Trophoblast cell (in vitro differentiated cells and primary cell): Measurements from ENCODE around the gene SLC1A3.
"Not testable (repeated sequence)": the region's sequence is repeated elsewhere in the genome, so short reads cannot be mapped to it uniquely, and the experiment has no call there.

ENCODE experiments used
- DNase-seq, 2 donors: peaks; one replicate each; pipeline ENCODE4 v3.0.0-alpha.2; 2016
- H2AFZ ChIP-seq: 2 replicates; pipeline ENCODE4 v1.6.1; 2013; ENCODE audit warnings: low read length, moderate library complexity, mild to moderate bottlenecking; ENCODE audit not compliant: insufficient read depth, poor library complexity
- H2AK5ac ChIP-seq: 2 replicates; pipeline ENCODE4 v1.6.1; 2013; ENCODE audit warnings: mild to moderate bottlenecking, low read length
- H2BK120ac ChIP-seq: 2 replicates; pipeline ENCODE4 v1.6.1; 2013; ENCODE audit warnings: low read length, mild to moderate bottlenecking, moderate library complexity; ENCODE audit not compliant: insufficient read depth, poor library complexity
- H2BK12ac ChIP-seq: 2 replicates; pipeline ENCODE4 v1.6.1; 2013; ENCODE audit warnings: mild to moderate bottlenecking, low read length, moderate library complexity
- H2BK5ac ChIP-seq: 2 replicates; pipeline ENCODE4 v1.6.1; 2013; ENCODE audit warnings: low read length, low read depth, moderate library complexity, mild to moderate bottlenecking; ENCODE audit not compliant: poor library complexity
- H3K14ac ChIP-seq: 2 replicates; pipeline ENCODE4 v1.6.1; 2013; ENCODE audit warnings: mild to moderate bottlenecking, low read length
- H3K18ac ChIP-seq: 2 replicates; pipeline ENCODE4 v1.6.1; 2013; ENCODE audit warnings: mild to moderate bottlenecking, low read length
- H3K23ac ChIP-seq: 2 replicates; pipeline ENCODE4 v1.6.1; 2013; ENCODE audit warnings: low read length
- H3K27ac ChIP-seq: 2 replicates; pipeline ENCODE4 v1.5.1; 2013; ENCODE audit warnings: low read depth, mild to moderate bottlenecking, inconsistent platforms, low read length, moderate library complexity
- H3K27me3 ChIP-seq: 2 replicates; pipeline ENCODE4 v1.6.1; 2013; ENCODE audit warnings: inconsistent platforms, mild to moderate bottlenecking, low read length, moderate library complexity; ENCODE audit not compliant: insufficient read depth
- H3K36me3 ChIP-seq, 2 experiments: 1 replicate in 1 of 2; 2 replicates in 1 of 2; pipeline ENCODE4 v1.6.1; 2013; ENCODE audit warnings: low read length in 2 of 2, mild to moderate bottlenecking in 2 of 2, moderate library complexity in 1 of 2; ENCODE audit not compliant: insufficient read depth in 2 of 2, control insufficient read depth in 1 of 2
- H3K4ac ChIP-seq: 2 replicates; pipeline ENCODE4 v1.6.1; 2013; ENCODE audit warnings: low read depth, mild to moderate bottlenecking, low read length, moderate library complexity
- H3K4me1 ChIP-seq, 2 experiments: 1 replicate in 1 of 2; 2 replicates in 1 of 2; pipeline ENCODE4 v1.6.1; 2013; ENCODE audit warnings: low read length in 2 of 2, mild to moderate bottlenecking in 2 of 2, moderate library complexity in 1 of 2; ENCODE audit not compliant: insufficient read depth in 2 of 2, control insufficient read depth in 1 of 2
- H3K4me2 ChIP-seq: 2 replicates; pipeline ENCODE4 v1.6.1; 2013; ENCODE audit warnings: inconsistent platforms, mild to moderate bottlenecking, low read length, moderate library complexity
- H3K4me3 ChIP-seq: 2 replicates; pipeline ENCODE4 v1.5.1; 2013; ENCODE audit warnings: mild to moderate bottlenecking, low read depth, low read length, inconsistent platforms
- H3K79me1 ChIP-seq: one replicate; pipeline ENCODE4 v1.6.1; 2013; ENCODE audit warnings: low read length
- H3K79me2 ChIP-seq: 2 replicates; pipeline ENCODE4 v1.6.1; 2013; ENCODE audit warnings: low read length, mild to moderate bottlenecking; ENCODE audit not compliant: control insufficient read depth, insufficient read depth, poor library complexity
- H3K9ac ChIP-seq: 2 replicates; pipeline ENCODE4 v1.6.1; 2013; ENCODE audit warnings: mild to moderate bottlenecking, low read length
- H3K9me3 ChIP-seq: 2 replicates; pipeline ENCODE4 v1.6.1; 2013; ENCODE audit warnings: low read depth, mild to moderate bottlenecking, control low read depth, inconsistent platforms, low read length; ENCODE audit not compliant: insufficient read depth
- H4K12ac ChIP-seq: 2 replicates; pipeline ENCODE4 v1.6.1; 2013; ENCODE audit warnings: low read depth, mild to moderate bottlenecking, low read length, moderate library complexity
- H4K8ac ChIP-seq: 2 replicates; pipeline ENCODE4 v1.6.1; 2013; ENCODE audit warnings: low read depth, mild to moderate bottlenecking, low read length, moderate library complexity
- H4K91ac ChIP-seq: one replicate; pipeline ENCODE4 v1.6.1; 2013; ENCODE audit warnings: low read depth, mild to moderate bottlenecking, low read length, moderate library complexity
- WGBS: extraction: QIAGEN DNeasy Blood & Tissue Kit; methylation state at CpG from one replicate; pipeline ENCODE4 v1.1.7; 2013; ENCODE audit warnings: missing lambda C conversion rate; ENCODE audit not compliant: insufficient read length, insufficient coverage; ENCODE audit errors: extremely low coverage; 5-methylcytosine and 5-hydroxymethylcytosine counted together

Gene SLC1A3

GRCh38 chr5:36642089-36642488 is 35.7 kb downstream of the SLC1A3 start:
- DNase-seq, result no peak
- H3K9ac ChIP-seq, result no peak overlapping the region
- no peak overlapping the region for H3K4ac ChIP-seq
- H2AFZ ChIP-seq, result no peak overlapping the region
- H3K4me2 ChIP-seq, result no peak overlapping the region
- no peak overlapping the region for H4K8ac ChIP-seq
- peak overlapping the region; percentile 45 for H2BK12ac ChIP-seq
- H3K23ac ChIP-seq, result no peak overlapping the region
- no peak overlapping the region for H4K12ac ChIP-seq
- H3K27me3 ChIP-seq, result no peaks in the 10 kb centered on the region
- H2BK5ac ChIP-seq, result no peak overlapping the region
- H3K79me1 ChIP-seq, result peaks cover 24% of the 10 kb centered on the region
- H3K9me3 ChIP-seq, result no peaks in the 10 kb centered on the region
- peaks cover 0 to 2% of the 10 kb centered on the region in 2 experiments for H3K36me3 ChIP-seq
- no peak overlapping the region for H3K4me3 ChIP-seq
- H3K18ac ChIP-seq, result no peak overlapping the region
- no CpG with 5 or more reads among the region's 4 CpGs for WGBS
- peaks cover 1% of the 10 kb centered on the region for H3K79me2 ChIP-seq
- H2BK120ac ChIP-seq, result no peak overlapping the region
- H3K27ac ChIP-seq, result no peak overlapping the region
- no peak overlapping the region for H4K91ac ChIP-seq
- no peak overlapping the region for H2AK5ac ChIP-seq
- no peak overlapping the region for H3K14ac ChIP-seq
- H3K4me1 ChIP-seq, result peaks cover 8 to 19% of the 10 kb centered on the region in 2 experiments

DNA sequence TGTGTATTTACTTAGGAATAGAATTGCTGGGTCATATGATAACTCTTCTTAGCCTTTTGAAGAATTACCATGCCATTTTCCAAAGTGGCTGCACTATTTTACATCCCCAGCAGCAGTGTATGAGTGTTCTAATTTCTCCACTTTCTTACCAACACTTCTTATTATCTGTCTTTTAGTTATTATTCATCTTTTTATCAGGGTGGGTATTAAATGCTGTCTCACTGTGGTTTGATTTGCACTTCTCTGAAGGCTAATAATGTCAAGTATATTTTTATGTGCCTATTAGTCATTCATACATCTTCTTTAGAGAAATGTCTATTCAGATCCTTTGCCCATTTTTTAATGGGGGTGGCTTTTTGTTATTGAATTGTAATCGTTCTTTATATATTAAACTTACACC is 36.8 kb downstream of the SLC1A3 start:
- peaks cover 20% of the 10 kb centered on the region for H3K79me1 ChIP-seq
- peaks cover 1% of the 10 kb centered on the region for H3K79me2 ChIP-seq
- no peaks in the 10 kb centered on the region for H3K9me3 ChIP-seq
- peaks cover 0 to 2% of the 10 kb centered on the region in 2 experiments for H3K36me3 ChIP-seq
- H3K27ac ChIP-seq, result no peak overlapping the region
- no peaks in the 10 kb centered on the region for H3K27me3 ChIP-seq
- no peak overlapping the region for H2BK12ac ChIP-seq
- H3K9ac ChIP-seq, result no peak overlapping the region
- no peak overlapping the region for H4K8ac ChIP-seq
- H3K4me1 ChIP-seq, result peaks cover 8 to 12% of the 10 kb centered on the region in 2 experiments
- H3K4me2 ChIP-seq, result no peak overlapping the region
- H3K18ac ChIP-seq, result no peak overlapping the region
- no peak overlapping the region for H4K12ac ChIP-seq
- DNase-seq, result no peak
- no peak overlapping the region for H2BK5ac ChIP-seq
- H3K23ac ChIP-seq, result no peak overlapping the region
- H3K4me3 ChIP-seq, result no peak overlapping the region
- no peak overlapping the region for H2BK120ac ChIP-seq
- WGBS, result no CpG with 5 or more reads among the region's 1 CpG
- no peak overlapping the region for H3K14ac ChIP-seq
- H2AFZ ChIP-seq, result no peak overlapping the region
- no peak overlapping the region for H2AK5ac ChIP-seq
- no peak overlapping the region for H4K91ac ChIP-seq
- H3K4ac ChIP-seq, result no peak overlapping the region

DNA sequence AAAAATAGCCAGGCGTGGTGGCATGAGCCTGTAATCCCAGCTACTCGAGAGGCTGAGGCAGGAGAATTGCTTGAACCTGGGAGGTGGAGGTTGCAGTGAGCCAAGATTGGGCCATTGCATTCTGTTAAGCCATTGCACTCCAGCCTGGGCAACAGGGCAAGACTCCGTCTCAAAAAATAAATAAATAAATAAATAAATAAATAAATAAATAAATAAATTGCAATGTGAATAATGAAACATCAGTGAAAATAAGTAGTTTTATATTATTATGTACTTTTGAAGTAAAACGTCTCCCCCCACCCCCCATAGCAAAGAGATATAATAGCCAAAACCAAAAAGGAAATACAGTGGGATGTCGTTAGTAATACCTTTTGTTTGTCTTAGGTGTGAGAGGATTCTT is 37.4 kb downstream of the SLC1A3 start:
- not testable (repeated sequence) for H4K8ac ChIP-seq, H3K27ac ChIP-seq, DNase-seq, H3K18ac ChIP-seq, H3K23ac ChIP-seq, H3K36me3 ChIP-seq, H2BK12ac ChIP-seq, H2AK5ac ChIP-seq, H3K79me2 ChIP-seq, H3K27me3 ChIP-seq, H2AFZ ChIP-seq, H3K4me2 ChIP-seq, H3K4me3 ChIP-seq, H3K4ac ChIP-seq, H3K9me3 ChIP-seq, H3K9ac ChIP-seq, H4K12ac ChIP-seq, H3K14ac ChIP-seq
- Histone ChIP-seq H3K79me1 (peaks cover 17% of the 10 kb centered on the region), H4K91ac (peak overlapping the region; percentile 62), H2BK5ac (peak overlapping the region; percentile 68), H3K4me1 (peaks cover 2 to 10% of the 10 kb centered on the region in 2 experiments), H2BK120ac (peak overlapping the region; percentile 51)
- no CpG with 5 or more reads among the region's 5 CpGs for WGBS

GRCh38 chr5:36644727-36645126 is 38.3 kb downstream of the SLC1A3 start:
- Histone ChIP-seq H2BK12ac (no peak overlapping the region), H4K8ac (no peak overlapping the region), H4K91ac (no peak overlapping the region), H3K4me2 (no peak overlapping the region), H3K27ac (peak overlapping the region; percentile 62), H3K36me3 (no peaks in the 10 kb centered on the region), H3K79me1 (peaks cover 16% of the 10 kb centered on the region), H3K9me3 (no peaks in the 10 kb centered on the region), H3K79me2 (no peaks in the 10 kb centered on the region), H2AFZ (no peak overlapping the region), H2AK5ac (no peak overlapping the region), H3K4me3 (no peak overlapping the region), H2BK120ac (no peak overlapping the region), H4K12ac (no peak overlapping the region), H2BK5ac (no peak overlapping the region), H3K14ac (no peak overlapping the region), H3K23ac (no peak overlapping the region), H3K9ac (no peak overlapping the region), H3K18ac (no peak overlapping the region), H3K27me3 (no peaks in the 10 kb centered on the region), H3K4ac (no peak overlapping the region), H3K4me1 (peaks cover 2 to 9% of the 10 kb centered on the region in 2 experiments)
- WGBS, result no CpG with 5 or more reads among the region's 3 CpGs
- DNase-seq, result peak in 1 of 2 donors; percentile 32
